Ishikawa (cell line): ENCODE data around the gene OR11A1.

Source experiments
- CEBPB ChIP-seq: IDR thresholded peaks from 2 replicates; pipeline ENCODE4 v1.6.1; 2012
- EGR1 ChIP-seq: IDR thresholded peaks from 2 replicates; pipeline ENCODE4 v1.6.1; 2012
- EP300 ChIP-seq: IDR thresholded peaks from 2 replicates; pipeline ENCODE4 v1.6.1; 2012; ENCODE audit warnings: borderline replicate concordance
- FOXM1 ChIP-seq: IDR thresholded peaks from 2 replicates; pipeline ENCODE4 v1.6.1; 2012; ENCODE audit warnings: low read depth, borderline replicate concordance
- NFIC ChIP-seq: IDR thresholded peaks from 2 replicates; pipeline ENCODE4 v1.6.1; 2012
- RAD21 ChIP-seq: IDR thresholded peaks from 2 replicates; pipeline ENCODE4 v1.6.1; 2012; ENCODE audit warnings: low read depth
- TAF1 ChIP-seq: IDR thresholded peaks from 2 replicates; pipeline ENCODE4 v1.6.1; 2012; ENCODE audit warnings: low read depth, mild to moderate bottlenecking
- TF ChIP-seq, protein P1 (sequence below): IDR thresholded peaks from 2 replicates; pipeline ENCODE4 v1.6.1; 2012

- TF ChIP-seq NFIC, result no peak
- TF ChIP-seq EGR1, result no peak
- TF ChIP-seq, protein P1, sequence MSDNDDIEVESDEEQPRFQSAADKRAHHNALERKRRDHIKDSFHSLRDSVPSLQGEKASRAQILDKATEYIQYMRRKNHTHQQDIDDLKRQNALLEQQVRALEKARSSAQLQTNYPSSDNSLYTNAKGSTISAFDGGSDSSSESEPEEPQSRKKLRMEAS, result no peak
- TF ChIP-seq CEBPB, result no peak
- no peak for TF ChIP-seq TAF1
- no peak for TF ChIP-seq FOXM1
- no peak for TF ChIP-seq RAD21
- TF ChIP-seq EP300, result no peak
These were observed 34.7 kb upstream of the OR11A1 start for GRCh38 chr6:29491574-29491973.
